Stimulated activated memory B cell treated with anti-CD40 and anti-IgM and Interleukin-4, amounts not matched to agents 10 μg/mL and 1 μg/mL and 100 μg/mL, for 72 hours (primary cell): ENCODE measurements around the gene FHL2.
A peak's percentile ranks its signal among the peaks of the same experiment; 100 is the strongest.

ENCODE experiments used
- ATAC-seq: fragments of 150-1000 bp; cut with Tn5 transposase; 2 replicates; pipeline ENCODE4 v1.10.0; 2021
- H3K27ac Mint-ChIP-seq: one replicate; pipeline ENCODE4 v1.8.0; 2022; ENCODE audit warnings: mild to moderate bottlenecking, mixed read lengths
- H3K27me3 Mint-ChIP-seq: one replicate; pipeline ENCODE4 v1.8.0; 2022; ENCODE audit warnings: mixed read lengths
- H3K36me3 Mint-ChIP-seq: one replicate; pipeline ENCODE4 v1.8.0; 2022; ENCODE audit warnings: mixed read lengths
- H3K4me1 Mint-ChIP-seq: one replicate; pipeline ENCODE4 v1.8.0; 2022; ENCODE audit warnings: mixed read lengths
- H3K4me3 Mint-ChIP-seq: one replicate; pipeline ENCODE4 v1.8.0; 2022; ENCODE audit warnings: mild to moderate bottlenecking, moderate library complexity, mixed read lengths
- H3K9me3 Mint-ChIP-seq: one replicate; pipeline ENCODE4 v1.8.0; 2022; ENCODE audit warnings: mixed read lengths

FHL2 gene

GRCh38 chr2:105365206-105365605 lies 33.6 kb downstream of the FHL2 start:
- no peak overlapping the region for H3K4me3 Mint-ChIP-seq
- peaks cover 8% of the 10 kb centered on the region for H3K4me1 Mint-ChIP-seq
- no peaks in the 10 kb centered on the region for H3K27me3 Mint-ChIP-seq
- H3K36me3 Mint-ChIP-seq, result peaks cover 14% of the 10 kb centered on the region
- no peak for ATAC-seq
- H3K27ac Mint-ChIP-seq, result no peak overlapping the region
- no peaks in the 10 kb centered on the region for H3K9me3 Mint-ChIP-seq

GRCh38 chr2:105364436-105365139 lies 34.3 kb downstream of the FHL2 start:
- Mint-ChIP-seq H3K27me3 (no peaks in the 10 kb centered on the region), H3K4me3 (no peak overlapping the region), H3K27ac (no peak overlapping the region), H3K4me1 (peaks cover 2% of the 10 kb centered on the region), H3K9me3 (no peaks in the 10 kb centered on the region), H3K36me3 (peaks cover 19% of the 10 kb centered on the region)
- no peak for ATAC-seq

- Mint-ChIP-seq H3K27me3 (no peaks in the 10 kb centered on the region), H3K4me1 (no peaks in the 10 kb centered on the region), H3K27ac (no peak overlapping the region), H3K36me3 (peaks cover 31% of the 10 kb centered on the region), H3K4me3 (no peak overlapping the region), H3K9me3 (no peaks in the 10 kb centered on the region)
- ATAC-seq, result no peak
Measured at GRCh38 chr2:105362862-105363591, 35.8 kb downstream of the FHL2 start.

- ATAC-seq, result no peak
- Mint-ChIP-seq H3K27ac (no peak overlapping the region), H3K27me3 (no peaks in the 10 kb centered on the region), H3K4me3 (no peak overlapping the region), H3K36me3 (peaks cover 47% of the 10 kb centered on the region), H3K9me3 (peaks cover 5% of the 10 kb centered on the region), H3K4me1 (no peaks in the 10 kb centered on the region)
Measured at GRCh38 chr2:105361102-105361889, 37.6 kb downstream of the FHL2 start.

GRCh38 chr2:105358593-105358992 lies 40.3 kb downstream of the FHL2 start:
- H3K27me3 Mint-ChIP-seq, result no peaks in the 10 kb centered on the region
- no peak for ATAC-seq
- H3K27ac Mint-ChIP-seq, result no peak overlapping the region
- no peak overlapping the region for H3K4me3 Mint-ChIP-seq
- H3K9me3 Mint-ChIP-seq, result peaks cover 9% of the 10 kb centered on the region
- H3K4me1 Mint-ChIP-seq, result no peaks in the 10 kb centered on the region
- H3K36me3 Mint-ChIP-seq, result peaks cover 73% of the 10 kb centered on the region

- Mint-ChIP-seq H3K36me3 (peaks cover 86% of the 10 kb centered on the region), H3K4me3 (no peak overlapping the region)
Measured at GRCh38 chr2:105357122-105357521, 41.7 kb downstream of the FHL2 start.

GRCh38 chr2:105344704-105345345 lies 54.0 kb downstream of the FHL2 start:
- H3K4me1 Mint-ChIP-seq, result no peaks in the 10 kb centered on the region
- no peaks in the 10 kb centered on the region for H3K27me3 Mint-ChIP-seq
- no peaks in the 10 kb centered on the region for H3K9me3 Mint-ChIP-seq
- H3K4me3 Mint-ChIP-seq, result no peak overlapping the region
- H3K36me3 Mint-ChIP-seq, result peaks cover 39% of the 10 kb centered on the region
- no peak for ATAC-seq
- H3K27ac Mint-ChIP-seq, result no peak overlapping the region

More at GRCh38 chr2:105357122-105357521, 41.7 kb downstream of the FHL2 start:
- peaks cover 9% of the 10 kb centered on the region for H3K9me3 Mint-ChIP-seq
- no peaks in the 10 kb centered on the region for H3K4me1 Mint-ChIP-seq
- no peaks in the 10 kb centered on the region for H3K27me3 Mint-ChIP-seq
- no peak for ATAC-seq
- no peak overlapping the region for H3K27ac Mint-ChIP-seq

- Mint-ChIP-seq H3K4me3 (no peak overlapping the region), H3K27me3 (no peaks in the 10 kb centered on the region), H3K36me3 (peaks cover 15% of the 10 kb centered on the region), H3K4me1 (peaks cover 13% of the 10 kb centered on the region), H3K27ac (no peak overlapping the region), H3K9me3 (no peaks in the 10 kb centered on the region)
- no peak for ATAC-seq
Measured at GRCh38 chr2:105339414-105339813, 59.4 kb downstream of the FHL2 start.

- H3K27ac Mint-ChIP-seq, result peak overlapping the region; percentile 99
- H3K4me3 Mint-ChIP-seq, result peak overlapping the region; percentile 100
- peaks cover 11% of the 10 kb centered on the region for H3K36me3 Mint-ChIP-seq
- peaks cover 13% of the 10 kb centered on the region for H3K4me1 Mint-ChIP-seq
- H3K27me3 Mint-ChIP-seq, result no peaks in the 10 kb centered on the region
- no peaks in the 10 kb centered on the region for H3K9me3 Mint-ChIP-seq
- ATAC-seq, result no peak
Measured at GRCh38 chr2:105338020-105338385, 60.8 kb downstream of the FHL2 start.

GRCh38 chr2:105337122-105338019 lies 61.5 kb downstream of the FHL2 start, which contains the start of gene C2orf49:
TSS of gene C2orf49 (plus strand) at chr2:105337540. CDS start at chr2:105337588, 48 bp downstream.
- no peaks in the 10 kb centered on the region for H3K27me3 Mint-ChIP-seq
- peak within 1 kb of the TSS; percentile 100 for H3K4me3 Mint-ChIP-seq
- peaks cover 7% of the 10 kb centered on the region for H3K36me3 Mint-ChIP-seq
- H3K9me3 Mint-ChIP-seq, result no peaks in the 10 kb centered on the region
- ATAC-seq, result peak; percentile 96
- H3K4me1 Mint-ChIP-seq, result peaks cover 13% of the 10 kb centered on the region
- H3K27ac Mint-ChIP-seq, result peak within 1 kb of the TSS; percentile 99

GRCh38 chr2:105336786-105337121 lies 62.1 kb downstream of the FHL2 start:
- Mint-ChIP-seq H3K36me3 (peaks cover 7% of the 10 kb centered on the region), H3K4me3 (peak overlapping the region; percentile 100)
- no peak for ATAC-seq

GRCh38 chr2:105335469-105335868 lies 63.4 kb downstream of the FHL2 start:
- H3K36me3 Mint-ChIP-seq, result peaks cover 7% of the 10 kb centered on the region
- H3K27ac Mint-ChIP-seq, result no peak overlapping the region
- peaks cover 18% of the 10 kb centered on the region for H3K4me1 Mint-ChIP-seq
- ATAC-seq, result no peak
- H3K4me3 Mint-ChIP-seq, result no peak overlapping the region
- H3K27me3 Mint-ChIP-seq, result no peaks in the 10 kb centered on the region
- no peaks in the 10 kb centered on the region for H3K9me3 Mint-ChIP-seq

More at GRCh38 chr2:105336786-105337121, 62.1 kb downstream of the FHL2 start:
- Mint-ChIP-seq H3K9me3 (no peaks in the 10 kb centered on the region), H3K27ac (peak overlapping the region; percentile 99), H3K4me1 (peaks cover 13% of the 10 kb centered on the region), H3K27me3 (no peaks in the 10 kb centered on the region)

GRCh38 chr2:105334211-105334610 lies 64.6 kb downstream of the FHL2 start:
- Mint-ChIP-seq H3K27ac (no peak overlapping the region), H3K4me3 (no peak overlapping the region), H3K27me3 (no peaks in the 10 kb centered on the region), H3K4me1 (peaks cover 25% of the 10 kb centered on the region), H3K9me3 (no peaks in the 10 kb centered on the region), H3K36me3 (no peaks in the 10 kb centered on the region)
- ATAC-seq, result no peak

- H3K27ac Mint-ChIP-seq, result peak overlapping the region; percentile 78
- peak overlapping the region; percentile 88 for H3K4me3 Mint-ChIP-seq
- no peaks in the 10 kb centered on the region for H3K27me3 Mint-ChIP-seq
- H3K9me3 Mint-ChIP-seq, result no peaks in the 10 kb centered on the region
- no peaks in the 10 kb centered on the region for H3K36me3 Mint-ChIP-seq
- no peak for ATAC-seq
- H3K4me1 Mint-ChIP-seq, result peaks cover 37% of the 10 kb centered on the region
Measured at GRCh38 chr2:105330681-105331375, 68.0 kb downstream of the FHL2 start.
